Measurements from ENCODE around the gene WDR4.
"Not testable (repeated sequence)": the region's sequence is repeated elsewhere in the genome, so short reads cannot be mapped to it uniquely, and the experiment has no call there.

Gene WDR4

GRCh38 chr21:42837421-42838211 is 41.7 kb downstream of the WDR4 start:
- DNase-seq: no peak

- no peak for DNase-seq
Measured at GRCh38 chr21:42836767-42837301, 42.5 kb downstream of the WDR4 start.

GRCh38 chr21:42836402-42836666 is 43.0 kb downstream of the WDR4 start:
- DNase-seq: no peak

DNA sequence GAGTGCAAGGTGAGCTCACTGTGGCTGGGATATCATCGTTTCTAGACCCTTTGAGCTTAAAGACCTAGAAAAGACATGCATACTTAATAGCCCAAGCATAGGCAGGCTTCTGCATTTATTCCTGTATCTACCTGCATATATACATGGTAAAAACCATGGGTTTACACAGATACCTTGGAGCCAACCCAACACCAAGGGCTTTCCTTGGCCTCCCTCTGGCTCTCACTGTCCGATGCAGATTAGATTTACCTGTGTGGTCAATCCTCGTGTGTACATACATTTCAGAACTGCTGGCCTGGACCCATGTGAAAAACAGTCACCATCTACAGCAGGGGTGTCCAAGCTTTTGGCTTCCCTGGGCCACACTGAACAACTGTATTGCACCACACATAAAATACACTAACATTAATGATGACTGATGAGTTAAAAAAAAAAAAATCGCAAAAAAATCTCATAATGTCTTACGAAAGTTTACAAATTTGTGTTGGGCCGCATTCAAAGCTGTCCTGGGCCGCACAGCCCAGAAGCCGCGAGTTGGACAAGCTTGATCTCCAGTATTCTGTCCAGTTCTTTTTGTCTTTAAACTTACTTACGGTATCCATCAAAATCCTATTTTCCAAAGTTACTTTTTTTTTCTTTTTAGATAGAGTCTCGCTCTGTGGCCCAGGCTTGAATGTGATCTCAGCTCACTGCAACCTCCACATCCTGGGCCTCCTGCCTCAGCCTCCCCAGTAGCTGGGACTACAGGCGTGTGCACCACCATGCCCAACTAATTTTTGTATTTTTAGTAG is 43.5 kb downstream of the WDR4 start:
- no peak for DNase-seq

- no peak for DNase-seq
Measured at GRCh38 chr21:42835211-42835610, 44.1 kb downstream of the WDR4 start.

- no peak for DNase-seq
Measured at GRCh38 chr21:42834726-42835191, 44.6 kb downstream of the WDR4 start.

GRCh38 chr21:42833859-42834725 is 45.2 kb downstream of the WDR4 start:
- no peak for DNase-seq

GRCh38 chr21:42833439-42833815 is 45.9 kb downstream of the WDR4 start:
- no peak for DNase-seq

GRCh38 chr21:42832321-42832630 is 47.1 kb downstream of the WDR4 start:
- DNase-seq: not testable (repeated sequence)

GRCh38 chr21:42830456-42831455 is 48.6 kb downstream of the WDR4 start:
- no peak for DNase-seq

DNA sequence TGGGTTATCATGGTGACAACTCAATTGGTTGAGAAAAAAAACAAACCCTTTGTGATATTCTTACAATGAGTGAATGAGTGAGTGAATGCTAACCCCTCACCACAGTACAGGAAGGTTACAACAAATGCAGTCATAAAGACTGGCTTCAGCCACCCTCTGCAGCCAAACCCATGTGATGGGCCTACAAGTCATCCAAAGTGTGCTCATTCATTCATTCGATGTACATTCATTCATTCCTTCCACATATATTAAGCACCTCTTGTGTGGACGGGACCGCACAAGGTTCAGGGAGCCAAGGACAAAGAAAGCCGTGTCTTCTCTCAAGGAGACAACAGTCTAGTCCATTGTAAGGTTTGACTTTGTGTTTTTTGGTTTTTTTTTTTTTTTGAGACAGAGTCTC is 49.4 kb downstream of the WDR4 start:
- no peak for DNase-seq

- DNase-seq: no peak
Measured at GRCh38 chr21:42829417-42829816, 49.9 kb downstream of the WDR4 start.

GRCh38 chr21:42827588-42827987 is 51.8 kb downstream of the WDR4 start:
- DNase-seq: no peak

- peak; percentile 28 for DNase-seq
Measured at GRCh38 chr21:42820616-42821465, 58.5 kb downstream of the WDR4 start.

- no peak for DNase-seq
Measured at GRCh38 chr21:42819861-42820615, 59.3 kb downstream of the WDR4 start.

- DNase-seq: no peak
Measured at GRCh38 chr21:42818328-42818749, 61.0 kb downstream of the WDR4 start.

DNA sequence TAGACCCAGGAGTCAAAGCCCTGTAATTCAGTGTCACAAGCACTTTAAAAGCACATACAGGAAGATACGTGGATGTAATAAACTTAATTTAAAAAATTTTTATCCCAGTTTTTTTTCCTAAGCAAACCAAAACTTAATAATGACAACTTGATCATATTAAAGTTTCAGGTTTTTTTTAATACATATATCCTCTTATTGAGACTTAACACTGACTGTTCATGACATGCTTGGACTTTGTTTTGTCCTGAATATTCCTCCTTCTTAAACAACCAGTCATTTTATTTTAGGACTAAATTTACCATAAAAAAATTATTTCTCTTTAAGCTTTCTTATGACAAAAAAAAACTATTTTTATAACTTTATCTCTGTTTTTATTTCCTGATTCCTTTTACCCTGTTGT is 64.1 kb downstream of the WDR4 start:
- no peak for DNase-seq

DNA sequence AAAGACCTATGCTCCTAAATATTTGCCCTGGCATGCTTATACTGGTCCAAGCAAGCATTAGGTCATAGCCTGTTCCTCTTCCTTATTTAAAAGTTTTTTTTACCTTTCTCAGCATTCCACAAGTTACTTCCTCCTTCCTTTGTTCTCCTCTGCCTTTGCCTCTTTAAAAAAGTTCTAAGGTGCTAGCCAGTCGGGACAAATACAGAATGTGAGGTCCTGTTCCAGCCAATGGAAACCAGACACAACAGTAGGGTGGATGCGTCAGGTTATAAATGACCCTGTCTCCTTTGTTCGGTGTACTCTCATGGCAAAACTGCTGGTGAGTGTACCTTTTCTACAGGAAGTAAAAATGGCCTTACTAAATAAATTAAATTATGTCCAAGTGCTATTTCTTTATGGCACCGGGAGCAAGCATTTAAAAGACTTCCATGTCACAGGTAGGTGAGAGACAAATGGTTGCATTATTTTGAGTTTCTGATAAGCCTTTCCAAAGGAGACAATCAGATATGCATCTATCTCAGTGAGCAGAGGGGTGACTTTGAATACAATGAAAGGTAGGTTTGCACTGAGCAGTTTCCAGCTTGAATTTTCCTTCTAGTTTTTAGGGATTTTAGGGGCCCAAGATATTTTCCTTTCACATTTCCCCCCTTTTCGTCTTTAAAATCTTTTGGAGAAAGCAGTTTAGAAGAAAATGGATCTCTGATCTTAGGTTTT is 66.7 kb downstream of the WDR4 start:
- DNase-seq: not testable (repeated sequence)

GRCh38 chr21:42811960-42812359 is 67.4 kb downstream of the WDR4 start:
- DNase-seq: no peak
